Tibial artery (tissue), 4 donors: ENCODE data around the gene ZNF814.

Experiments used
- DNase-seq, 2 donors: peaks; one replicate each; pipeline ENCODE4 v3.0.0-alpha.2; 2019
- H3K27ac ChIP-seq, 2 donors: fragments of 200-600 bp; sonication (generic) in 1 of 2; 1 replicate in 1 of 2; 2 replicates in 1 of 2; pipeline ENCODE4 v1.5.1; 2018 to 2019; ENCODE audit warnings: mild to moderate bottlenecking in 1 of 2
- H3K27me3 ChIP-seq, 2 donors: fragments of 200-600 bp; sonication (generic) in 1 of 2; one replicate each; pipeline versions ENCODE4 v1.5.1 to v1.6.0; 2016 to 2019
- H3K36me3 ChIP-seq, 3 donors: fragments of 200-600 bp; sonication (generic) in 2 of 3; one replicate each; pipeline ENCODE4 v1.5.1; 2016 to 2019; ENCODE audit warnings: mild to moderate bottlenecking in 2 of 3
- H3K4me1 ChIP-seq, 4 donors: fragments of 200-600 bp; sonication (generic) in 2 of 4; 1 replicate in 3 of 4; 2 replicates in 1 of 4; pipeline ENCODE4 v1.5.1; 2016 to 2019
- H3K4me3 ChIP-seq, 2 donors: fragments of 200-600 bp; sonication (generic) in 1 of 2; 1 replicate in 1 of 2; 2 replicates in 1 of 2; pipeline ENCODE4 v1.5.1; 2018 to 2019; ENCODE audit warnings: mild to moderate bottlenecking in 2 of 2
- H3K9me3 ChIP-seq, 3 donors: fragments of 200-600 bp; sonication (generic) in 1 of 3; one replicate each; pipeline ENCODE4 v1.5.1; 2016 to 2019
- CTCF ChIP-seq, 2 experiments: fragments of 200-600 bp in 1 of 2; fragments of 450-650 bp in 1 of 2; IDR thresholded peaks; one replicate each; pipeline ENCODE4 v1.5.1; 2017 to 2019; ENCODE audit warnings: antibody characterized with exemption in 2 of 2, mild to moderate bottlenecking in 1 of 2, moderate library complexity in 1 of 2
- intact Hi-C: fragments of 100-400 bp; cut with DNase I; formaldehyde crosslinking; loops from one replicate; pipeline ENCODE4 v1.15.0; 2023; ENCODE audit warnings: low total_unique reads

The ZNF814 gene

DNA sequence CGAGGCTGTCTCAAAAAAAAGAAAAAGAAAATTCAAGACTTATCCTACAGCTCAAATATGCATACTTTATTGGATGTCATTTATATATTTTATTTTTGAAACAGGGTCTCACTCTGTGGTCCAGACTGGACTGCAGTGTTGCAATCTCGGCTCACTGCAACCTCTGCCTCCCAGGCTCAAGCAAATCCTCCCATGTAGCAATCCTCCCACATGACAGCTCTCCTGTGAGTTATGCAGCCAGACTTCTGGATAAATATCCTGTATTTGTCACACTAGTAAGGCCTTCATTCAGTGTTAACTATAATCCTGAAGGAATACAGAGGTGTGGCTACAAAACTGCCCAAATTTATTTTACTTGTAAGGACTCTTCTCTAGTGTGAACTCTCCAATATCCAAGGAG is 81.3 kb downstream of the ZNF814 start:
- no peak for DNase-seq
- H3K9me3 ChIP-seq = no peaks in the 10 kb centered on the region
- intact Hi-C loops = no loop called here
- H3K27ac ChIP-seq = no peak overlapping the region
- peaks cover 33 to 44% (median 42%) of the 10 kb centered on the region in 3 donors for H3K36me3 ChIP-seq
- no peaks in the 10 kb centered on the region for H3K27me3 ChIP-seq
- TF ChIP-seq CTCF (IDR thresholded peaks at IDR 0.05) = no peak
- H3K4me3 ChIP-seq = no peak overlapping the region
- peaks cover 0 to 20% (median 12%) of the 10 kb centered on the region in 4 donors for H3K4me1 ChIP-seq

DNA sequence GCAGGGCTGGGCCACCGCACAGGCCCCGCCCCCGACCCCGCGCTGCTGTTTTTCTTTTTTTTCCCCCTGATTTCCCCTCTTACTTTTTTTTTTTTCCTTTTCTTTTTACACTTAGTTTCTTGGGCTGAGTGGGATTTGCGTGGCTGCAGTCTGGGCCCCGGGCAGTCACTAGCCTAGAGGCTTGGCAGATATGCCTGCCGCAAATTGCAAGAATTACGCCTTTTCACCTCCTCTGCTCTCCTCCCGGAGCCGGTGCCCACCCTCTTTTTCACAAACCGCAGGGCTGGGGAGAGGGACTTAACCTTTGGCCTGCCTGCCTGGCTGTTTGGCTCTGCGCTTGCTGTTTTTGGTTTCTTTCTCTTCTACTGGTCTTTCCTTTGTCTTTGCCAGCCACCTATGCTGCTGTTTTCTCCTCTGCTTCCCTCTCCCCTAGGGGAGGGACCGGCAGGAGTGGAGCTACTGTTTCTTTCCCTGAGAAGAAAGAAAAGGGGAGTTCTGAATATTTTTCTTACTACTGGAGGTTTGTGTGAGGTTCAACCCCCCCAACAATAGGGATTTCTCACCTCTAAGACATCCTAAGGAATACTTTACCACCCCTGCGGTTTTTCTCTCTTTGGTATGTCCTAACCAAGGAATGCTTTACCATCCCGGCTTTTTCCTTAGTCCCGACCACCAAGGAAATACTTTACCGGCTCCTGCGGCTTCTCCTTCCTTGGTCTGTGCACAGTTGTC is 85.1 kb downstream of the ZNF814 start:
- no peak for TF ChIP-seq CTCF (IDR thresholded peaks at IDR 0.05)
- intact Hi-C loops = no loop called here

DNA sequence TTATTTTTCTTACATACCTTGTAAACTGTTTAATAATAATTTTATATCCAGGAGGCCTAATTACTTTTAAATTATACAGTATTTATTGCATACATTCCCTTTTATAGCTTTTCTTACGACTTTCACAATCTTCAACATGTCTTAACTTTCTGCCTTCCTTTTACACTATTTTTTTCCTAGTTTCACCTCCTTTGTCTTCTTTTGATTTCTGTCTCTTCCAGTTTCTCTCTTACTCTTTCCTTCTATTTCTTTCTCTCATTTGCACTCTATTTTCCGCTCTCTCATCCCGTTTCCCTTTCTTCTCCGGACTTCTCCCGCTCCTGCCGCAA is 85.6 kb downstream of the ZNF814 start:
- no peaks in the 10 kb centered on the region for H3K9me3 ChIP-seq
- intact Hi-C loops = no loop called here
- no peaks in the 10 kb centered on the region for H3K27me3 ChIP-seq
- DNase-seq = no peak
- H3K4me1 ChIP-seq = peaks cover 0 to 27% (median 12%) of the 10 kb centered on the region in 4 donors
- H3K36me3 ChIP-seq = peaks cover 7 to 25% (median 11%) of the 10 kb centered on the region in 3 donors
- no peak for TF ChIP-seq CTCF (IDR thresholded peaks at IDR 0.05)
- peak overlapping the region; percentile 60 to 66 for H3K4me3 ChIP-seq
- H3K27ac ChIP-seq = peak overlapping the region; percentile 78 to 82

More for the DNA sequence above, 85.1 kb downstream of the ZNF814 start:
- H3K4me3 ChIP-seq = peak overlapping the region; percentile 60 to 66
- peak overlapping the region; percentile 78 to 82 for H3K27ac ChIP-seq
- no peaks in the 10 kb centered on the region for H3K9me3 ChIP-seq
- DNase-seq = no peak
- peaks cover 10 to 29% (median 15%) of the 10 kb centered on the region in 3 donors for H3K36me3 ChIP-seq
- peaks cover 0 to 26% (median 12%) of the 10 kb centered on the region in 4 donors for H3K4me1 ChIP-seq
- no peaks in the 10 kb centered on the region for H3K27me3 ChIP-seq

GRCh38 chr19:57802269-57802668 is 86.6 kb downstream of the ZNF814 start:
- TF ChIP-seq CTCF (IDR thresholded peaks at IDR 0.05) = no peak
- Histone ChIP-seq H3K4me1 (peaks cover 0 to 27% (median 12%) of the 10 kb centered on the region in 4 donors), H3K4me3 (no peak overlapping the region), H3K27me3 (no peaks in the 10 kb centered on the region), H3K9me3 (no peaks in the 10 kb centered on the region), H3K27ac (no peak overlapping the region), H3K36me3 (peaks cover 0 to 15% (median under 1%) of the 10 kb centered on the region in 3 donors)
- DNase-seq = no peak
- intact Hi-C loops = no loop called here

DNA sequence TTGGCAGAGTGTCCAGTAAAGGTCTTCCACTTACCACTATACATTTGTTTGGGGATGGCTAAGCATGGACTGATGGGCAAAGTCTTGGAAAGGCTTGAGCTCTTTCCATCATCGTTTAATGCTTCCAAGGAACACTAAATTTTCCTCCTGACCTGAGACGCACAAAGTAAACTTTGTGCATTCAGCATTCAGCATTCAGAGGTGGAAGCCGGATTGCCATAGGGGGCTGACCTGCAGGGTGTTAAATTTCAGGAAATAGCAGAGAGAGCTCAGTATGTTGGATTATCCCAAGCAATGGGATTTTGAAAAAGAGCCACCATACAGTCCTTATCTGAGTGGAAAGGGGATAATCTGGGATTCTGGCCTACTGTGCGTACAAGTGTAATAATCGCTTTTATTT is 88.1 kb downstream of the ZNF814 start:
- peaks cover 0 to 10% (median 0%) of the 10 kb centered on the region in 3 donors for H3K9me3 ChIP-seq
- no peak for TF ChIP-seq CTCF (IDR thresholded peaks at IDR 0.05)
- intact Hi-C loops = no loop called here
- no peak for DNase-seq
- no peak overlapping the region for H3K27ac ChIP-seq
- peaks cover 8 to 15% (median 15%) of the 10 kb centered on the region in 3 donors for H3K36me3 ChIP-seq
- no peaks in the 10 kb centered on the region for H3K27me3 ChIP-seq
- H3K4me1 ChIP-seq = peaks cover 0 to 25% (median 12%) of the 10 kb centered on the region in 4 donors
- no peak overlapping the region for H3K4me3 ChIP-seq
